GM12878 (cell line): ENCODE data around the gene DNAJC4. TPM values are rescaled to one million over a fixed set of nuclear protein-coding genes. Genes with fewer than 3 reads are reported as not detected.

Source experiments
- ATAC-seq: fragments of 200-7000 bp; cut with Tn5 transposase; 3 replicates; pipeline ENCODE4 v1.9.1; 2020; ENCODE audit warnings: mild to moderate bottlenecking, moderate library complexity
- BruUV-seq: library from RNA; stranded (reverse); fragments of 400-500 nt; replicated peaks from 2 replicates; lab custom pipeline; 2021; lab: Mats Ljungman, UMichigan
- CTCF ChIA-PET: fragments of 300-600 bp; sonication (Branson Sonifier 250); formaldehyde crosslinking; extraction: SDS; loops from one replicate; lab custom pipeline; 2021; ENCODE audit warnings: inconsistent platforms; lab: Yijun Ruan, JAX
- POLR2A ChIA-PET: fragments of 350-600 bp; formaldehyde crosslinking; extraction: SDS; loops from one replicate; lab custom pipeline; 2021; ENCODE audit warnings: inconsistent platforms; lab: Charles Lee
- RAD21 ChIA-PET: fragments of 300-600 bp; sonication (Branson Sonifier 250); formaldehyde crosslinking; loops from one replicate; lab custom pipeline; 2023; ENCODE audit warnings: antibody characterized with exemption; ENCODE audit not compliant: unreplicated experiment; lab: Charles Lee
- SMC1A ChIA-PET: fragments of 300-600 bp; sonication (Branson Sonifier 250); formaldehyde crosslinking; loops from one replicate; lab custom pipeline; 2023; ENCODE audit not compliant: unreplicated experiment, uncharacterized antibody; lab: Charles Lee
- DNase-seq: peaks from one replicate; pipeline ENCODE4 v3.0.0-alpha.2; 2011; ENCODE audit warnings: low read depth, low spot score
- FAIRE-seq: peaks from 3 replicates; lab custom pipeline; 2011; peaks lifted over from hg19 to GRCh38; lab: Jason Lieb, UNC
- H2AFZ ChIP-seq: 2 replicates; pipeline ENCODE4 v1.6.0; 2011; ENCODE audit warnings: low read depth, low read length, control low read depth; ENCODE audit not compliant: control insufficient read depth
- H3K27ac ChIP-seq: 2 replicates; pipeline ENCODE4 v1.5.1; 2011; ENCODE audit warnings: control low read depth; ENCODE audit not compliant: control insufficient read depth, insufficient read depth
- H3K27me3 ChIP-seq, 2 experiments: replicated peaks in 1 of 2; 2 replicates each; pipeline versions ENCODE4 v1.6.0 to v1.6.1; 2011; ENCODE audit warnings: low read length in 1 of 2; ENCODE audit not compliant: control insufficient read depth in 2 of 2, insufficient read depth in 2 of 2
- H3K36me3 ChIP-seq, 2 experiments: 2 replicates each; pipeline ENCODE4 v1.5.1; 2011; ENCODE audit warnings: low read length in 1 of 2; ENCODE audit not compliant: control insufficient read depth in 2 of 2, insufficient read depth in 2 of 2
- H3K4me1 ChIP-seq: 2 replicates; pipeline ENCODE4 v1.6.1; 2011; ENCODE audit warnings: mild to moderate bottlenecking, low read length, moderate library complexity, mixed read lengths; ENCODE audit not compliant: control insufficient read depth, insufficient read depth
- H3K4me2 ChIP-seq: 2 replicates; pipeline ENCODE4 v1.6.0; 2011; ENCODE audit warnings: control low read depth; ENCODE audit not compliant: control insufficient read depth, insufficient read depth
- H3K4me3 ChIP-seq: fragments of 200-600 bp; sonication (generic); 2 replicates; pipeline ENCODE4 v1.5.1; 2016
- H3K79me2 ChIP-seq: 2 replicates; pipeline ENCODE4 v1.6.0; 2011; ENCODE audit warnings: low read length; ENCODE audit not compliant: control insufficient read depth, insufficient read depth
- H3K9ac ChIP-seq: 2 replicates; pipeline ENCODE4 v1.8.0; 2011; ENCODE audit warnings: low read length, control low read depth, mixed read lengths; ENCODE audit not compliant: control insufficient read depth, insufficient read depth
- H3K9me3 ChIP-seq: replicated peaks from 3 replicates; pipeline ENCODE4 v1.5.1; 2011; ENCODE audit warnings: mild to moderate bottlenecking, low read length; ENCODE audit not compliant: control insufficient read depth, insufficient read depth
- H4K20me1 ChIP-seq: 2 replicates; pipeline ENCODE4 v1.6.0; 2011; ENCODE audit not compliant: control insufficient read depth, insufficient read depth
- HSF1 ChIP-seq: fragments of 150-350 bp; IDR thresholded peaks from 2 replicates; pipeline ENCODE4 v1.6.1; 2014; ENCODE audit warnings: mild to moderate bottlenecking, low read depth, low read length
- MAX ChIP-seq: IDR thresholded peaks from 2 replicates; pipeline ENCODE4 v1.6.1; 2012; ENCODE audit warnings: low read depth, low read length, improper control_type of control experiment
- WGBS: methylation state at CpG from one replicate; pipeline ENCODE4 v1.1.6; 2016; ENCODE audit warnings: low lambda C conversion rate; ENCODE audit not compliant: insufficient replicate concordance, insufficient coverage; ENCODE audit errors: missing lambda C conversion rate; 5-methylcytosine and 5-hydroxymethylcytosine counted together
- in situ Hi-C: fragments of 300-500 bp; cut with MboI; formaldehyde crosslinking; loops from 9 replicates; pipeline ENCODE4 v1.14.3; 2018; ENCODE audit warnings: mixed read lengths
- intact Hi-C: fragments of 100-400 bp; cut with micrococcal nuclease; formaldehyde crosslinking; loops from one replicate; pipeline ENCODE4 v1.14.2; 2022; ENCODE audit not compliant: unreplicated experiment
- polyA plus RNA-seq, 11 experiments: library from polyadenylated mRNA; depleted of rRNA in 4 of 11; unstranded in 6 of 11; stranded (reverse) in 5 of 11; fragments of >200 nt; fragmentation: Nextera tagmentation in 4 of 11; fragmentation: Illumina TruSeq in 1 of 11; extraction: Ambion mirVana in 4 of 11; extraction: Trizol in 1 of 11; gene quantifications; 1 replicate in 1 of 11; 2 replicates in 10 of 11; pipeline versions ENCODE4 v1.2.1 to v1.2.3, GENCODE V29; 2011 to 2016; ENCODE audit warnings: inconsistent platforms in 2 of 11, missing spikeins in 2 of 11, low read depth in 1 of 11
- total RNA-seq, 4 experiments: library from RNA; depleted of rRNA in 3 of 4; stranded (reverse); fragments of >200 nt in 3 of 4; fragmentation: Illumina TruSeq in 1 of 4; extraction: Trizol in 1 of 4; gene quantifications; 2 replicates each; pipeline versions ENCODE4 v1.2.1 to v1.2.3, GENCODE V29; 2013 to 2021

The DNAJC4 gene
- total and polyA plus RNA-seq, 10 of the 15 experiments (the other 5 are each of a cell fraction or from before 2014, with no cell fraction given): 3.7 to 64.9 (median 30.1) TPM

GRCh38 chr11:64264371-64264852, 34.1 kb downstream of the DNAJC4 start:
- POLR2A ChIA-PET: interaction anchor here (0.6 to 1.1 kb wide), 2 partner anchors 15 to 20 kb away, joined by 3 read pairs; no protein-coding TSS in a partner anchor
- WGBS: 94% methylated on average over 10 of the region's 10 CpGs
- Histone ChIP-seq H4K20me1 (no peaks in the 10 kb centered on the region), H3K4me2 (no peak overlapping the region), H3K4me1 (peaks cover 18% of the 10 kb centered on the region), H3K79me2 (peaks cover 9% of the 10 kb centered on the region), H3K36me3 (no peaks in the 10 kb centered on the region; a peak in 2 of 4 replicates), H2AFZ (no peak overlapping the region), H3K27ac (no peak overlapping the region), H3K27me3 (no peaks in the 10 kb centered on the region)
- no peak for FAIRE-seq
- intact Hi-C loops: no loop called here
- no peak for DNase-seq
- BruUV-seq: no TSS peak
- no peak for ATAC-seq
- SMC1A ChIA-PET: no interaction called here
- TF ChIP-seq MAX (no peak), HSF1 (peak; percentile 44; the same call in 1 of the 2 replicates)
- TF ChIP-seq, all 136 proteins: peak for 1
- Histone ChIP-seq H3K9ac (no peak overlapping the region), H3K4me3 (no peak overlapping the region), H3K9me3 (no peaks in the 10 kb centered on the region)
- CTCF ChIA-PET: interaction anchor here (1.3 to 1.7 kb wide), 3 partner anchors 12 to 95 kb away, joined by 3 to 4 read pairs (median 4); no protein-coding TSS in a partner anchor
- RAD21 ChIA-PET: no interaction called here
- in situ Hi-C loops: no loop called here
